Keratinocyte (primary cell): ENCODE measurements around the gene SLC38A1.

ENCODE experiments used
- EZH2 ChIP-seq: IDR thresholded peaks from one replicate; pipeline ENCODE4 v1.6.1; 2012; ENCODE audit warnings: inconsistent platforms, mild to moderate bottlenecking, low read length, moderate library complexity
- TF ChIP-seq, protein P1 (sequence below), 3 experiments: IDR thresholded peaks in 1 of 3; conservative IDR thresholded peaks in 1 of 3; optimal IDR thresholded peaks in 1 of 3; 2 replicates in 2 of 3; 3 replicates in 1 of 3; pipeline versions ENCODE3 to v1.5.1; 2011; ENCODE audit warnings: low read length in 3 of 3, mild to moderate bottlenecking in 3 of 3, moderate library complexity in 2 of 3, control low read depth in 1 of 3, inconsistent platforms in 1 of 3; ENCODE audit not compliant: insufficient read depth in 2 of 3; ENCODE audit errors: extremely low read depth in 1 of 3

DNA sequence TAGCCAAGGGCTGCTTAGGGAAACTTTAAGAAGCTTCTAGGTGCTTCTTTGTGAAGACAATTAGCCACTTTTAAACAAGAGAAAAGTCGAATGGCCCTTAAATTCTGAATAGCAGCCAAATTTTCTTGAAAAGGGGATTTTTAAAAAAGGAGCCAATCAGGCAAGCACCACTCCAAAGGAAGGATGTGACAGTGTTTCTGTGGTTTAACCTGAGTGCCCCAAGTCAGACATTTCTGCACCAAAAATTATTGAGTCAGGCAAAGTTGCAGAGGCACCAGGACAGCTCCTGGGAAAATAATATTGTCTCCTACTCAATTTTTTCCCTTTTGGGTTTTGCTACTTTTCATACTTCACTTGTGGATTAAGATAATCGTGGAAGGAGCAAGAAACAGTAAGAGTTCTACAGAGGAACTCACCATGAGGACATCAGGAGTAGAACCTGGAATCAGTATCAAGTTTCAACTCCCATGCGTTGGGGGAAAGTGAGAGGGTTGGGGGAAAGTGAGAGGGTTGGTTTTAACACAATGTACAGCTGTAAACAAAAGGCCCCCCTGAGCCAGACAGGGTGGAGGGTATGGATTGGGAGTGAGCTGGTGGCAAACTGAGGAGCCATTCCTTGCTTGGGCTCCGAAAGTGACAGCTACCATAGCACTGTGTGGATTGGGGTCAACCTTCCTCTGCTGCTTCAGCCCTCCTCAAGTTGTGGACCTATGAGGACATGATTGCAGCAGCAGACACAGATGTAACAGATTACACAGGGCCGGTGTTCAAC lies 90.8 kb downstream of the SLC38A1 start:
- TF ChIP-seq, protein P1, sequence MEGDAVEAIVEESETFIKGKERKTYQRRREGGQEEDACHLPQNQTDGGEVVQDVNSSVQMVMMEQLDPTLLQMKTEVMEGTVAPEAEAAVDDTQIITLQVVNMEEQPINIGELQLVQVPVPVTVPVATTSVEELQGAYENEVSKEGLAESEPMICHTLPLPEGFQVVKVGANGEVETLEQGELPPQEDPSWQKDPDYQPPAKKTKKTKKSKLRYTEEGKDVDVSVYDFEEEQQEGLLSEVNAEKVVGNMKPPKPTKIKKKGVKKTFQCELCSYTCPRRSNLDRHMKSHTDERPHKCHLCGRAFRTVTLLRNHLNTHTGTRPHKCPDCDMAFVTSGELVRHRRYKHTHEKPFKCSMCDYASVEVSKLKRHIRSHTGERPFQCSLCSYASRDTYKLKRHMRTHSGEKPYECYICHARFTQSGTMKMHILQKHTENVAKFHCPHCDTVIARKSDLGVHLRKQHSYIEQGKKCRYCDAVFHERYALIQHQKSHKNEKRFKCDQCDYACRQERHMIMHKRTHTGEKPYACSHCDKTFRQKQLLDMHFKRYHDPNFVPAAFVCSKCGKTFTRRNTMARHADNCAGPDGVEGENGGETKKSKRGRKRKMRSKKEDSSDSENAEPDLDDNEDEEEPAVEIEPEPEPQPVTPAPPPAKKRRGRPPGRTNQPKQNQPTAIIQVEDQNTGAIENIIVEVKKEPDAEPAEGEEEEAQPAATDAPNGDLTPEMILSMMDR (optimal IDR thresholded peaks at IDR 0.05 in 1 of 3, IDR thresholded peaks at IDR 0.05 in 1 of 3, conservative IDR thresholded peaks at IDR 0.05 in 1 of 3; ENCODE audit: extremely low read depth in 1 of 3, insufficient read depth in 2 of 3, low read length in 3 of 3): no peak
- no peak for TF ChIP-seq EZH2
